Small intestine (tissue), 7 donors: ENCODE data around the gene NAP1L4. TPM values are rescaled to one million over a fixed set of nuclear protein-coding genes. Genes with fewer than 3 reads are reported as not detected.

ENCODE experiments used
- DNase-seq, 2 donors: peaks; one replicate each; pipeline versions ENCODE4 v3.0.0 to v3.0.0-alpha.2; 2013
- FAIRE-seq: peaks from 2 replicates; lab custom pipeline; 2012; peaks lifted over from hg19 to GRCh38; lab: Jason Lieb, UNC
- H3K27ac ChIP-seq, 3 donors: one replicate each; pipeline ENCODE4 v1.5.1; 2013; ENCODE audit warnings: low read length in 2 of 3, mild to moderate bottlenecking in 2 of 3, control low read depth in 1 of 3, inconsistent platforms in 1 of 3, low read depth in 1 of 3, moderate library complexity in 1 of 3
- H3K27me3 ChIP-seq, 3 donors: one replicate each; pipeline ENCODE4 v1.6.1; 2013; ENCODE audit warnings: low read length in 3 of 3, inconsistent platforms in 1 of 3; ENCODE audit not compliant: control insufficient read depth in 3 of 3, insufficient read depth in 3 of 3
- H3K36me3 ChIP-seq, 3 donors: one replicate each; pipeline ENCODE4 v1.6.1; 2013; ENCODE audit warnings: low read length in 3 of 3, inconsistent platforms in 1 of 3, low read depth in 1 of 3, mild to moderate bottlenecking in 1 of 3, moderate library complexity in 1 of 3; ENCODE audit not compliant: control insufficient read depth in 3 of 3, insufficient read depth in 2 of 3
- H3K4me1 ChIP-seq, 3 donors: one replicate each; pipeline ENCODE4 v1.6.1; 2013; ENCODE audit warnings: low read length in 2 of 3, inconsistent platforms in 1 of 3, low read depth in 1 of 3, mild to moderate bottlenecking in 1 of 3, moderate library complexity in 1 of 3; ENCODE audit not compliant: control insufficient read depth in 3 of 3, insufficient read depth in 2 of 3
- H3K4me3 ChIP-seq, 3 donors: one replicate each; pipeline ENCODE4 v1.5.1; 2013; ENCODE audit warnings: low read length in 3 of 3, control low read depth in 1 of 3, inconsistent platforms in 1 of 3, low read depth in 1 of 3, mild to moderate bottlenecking in 1 of 3, moderate library complexity in 1 of 3
- H3K9me3 ChIP-seq, 2 donors: one replicate each; pipeline ENCODE4 v1.6.1; 2013; ENCODE audit warnings: low read depth in 1 of 2, low read length in 1 of 2; ENCODE audit not compliant: control insufficient read depth in 2 of 2, insufficient read depth in 1 of 2
- WGBS, 3 donors: extraction: QIAGEN DNeasy Blood & Tissue Kit; methylation state at CpG; one replicate each; pipeline ENCODE4 v1.1.7; 2013; 5-methylcytosine and 5-hydroxymethylcytosine counted together
- polyA plus RNA-seq, 4 donors: library from polyadenylated mRNA; stranded (reverse) in 3 of 4; unstranded in 1 of 4; fragments of 200-250 nt in 3 of 4; fragments of 120-200 nt in 1 of 4; gene quantifications; one replicate each; pipeline versions ENCODE4 v1.2.1 to v1.2.3, GENCODE V29; 2013
- donor health status: healthy with polysubstance abuse.
- donor health status: control.
- donor health status: control.
- donor health status: Bipolar disorder and iron deficiency.
- donor health status: healthy.

NAP1L4 gene
- polyA plus RNA-seq, 4 donors = 75.1 to 108 (median 84.6) TPM

GRCh38 chr11:2921742-2922493 is 70.2 kb downstream of the NAP1L4 start:
- Histone ChIP-seq H3K36me3 (peaks cover 0 to 21% (median 0%) of the 10 kb centered on the region in 3 donors), H3K27me3 (peaks cover 0 to 5% (median 0%) of the 10 kb centered on the region in 3 donors), H3K9me3 (no peaks in the 10 kb centered on the region), H3K27ac (no peak overlapping the region), H3K4me1 (peaks cover 0 to 16% (median 6%) of the 10 kb centered on the region in 3 donors), H3K4me3 (no peak overlapping the region)
- 89 to 93% (median 91%) methylated on average over 21 to 29 of the region's 29 CpGs for WGBS, 3 donors
- FAIRE-seq (no peak), DNase-seq (no peak)

- 89 to 92% (median 90%) methylated on average over 9 to 13 of the region's 16 CpGs for WGBS, 3 donors
- no peak for FAIRE-seq
Measured at GRCh38 chr11:2921261-2921660, 70.9 kb downstream of the NAP1L4 start.

GRCh38 chr11:2920343-2920742 is 71.8 kb downstream of the NAP1L4 start:
- no peaks in the 10 kb centered on the region for H3K27me3 ChIP-seq
- 90 to 93% (median 92%) methylated on average over 12 of the region's 12 CpGs for WGBS, 3 donors
- H3K4me1 ChIP-seq = peaks cover 0 to 16% (median 5%) of the 10 kb centered on the region in 3 donors
- no peak for DNase-seq
- no peaks in the 10 kb centered on the region for H3K9me3 ChIP-seq
- H3K4me3 ChIP-seq = no peak overlapping the region
- no peak for FAIRE-seq
- H3K27ac ChIP-seq = no peak overlapping the region
- H3K36me3 ChIP-seq = peaks cover 0 to 25% (median 0%) of the 10 kb centered on the region in 3 donors

More at GRCh38 chr11:2921261-2921660, 70.9 kb downstream of the NAP1L4 start:
- Histone ChIP-seq H3K27me3 (peaks cover 0 to under 1% (median 0%) of the 10 kb centered on the region in 3 donors), H3K27ac (no peak overlapping the region), H3K9me3 (no peaks in the 10 kb centered on the region), H3K36me3 (peaks cover 0 to 21% (median 0%) of the 10 kb centered on the region in 3 donors), H3K4me1 (peaks cover 0 to 16% (median 6%) of the 10 kb centered on the region in 3 donors), H3K4me3 (no peak overlapping the region)
- no peak for DNase-seq

- H3K4me1 ChIP-seq = peaks cover 0 to 12% (median 2%) of the 10 kb centered on the region in 3 donors
- no peaks in the 10 kb centered on the region for H3K27me3 ChIP-seq
- peaks cover 0 to 25% (median 0%) of the 10 kb centered on the region in 3 donors for H3K36me3 ChIP-seq
- FAIRE-seq = no peak
- no peak overlapping the region for H3K4me3 ChIP-seq
- WGBS, 3 donors = 91 to 94% (median 92%) methylated on average over 12 to 13 of the region's 13 CpGs
- no peak for DNase-seq
- no peak overlapping the region for H3K27ac ChIP-seq
- H3K9me3 ChIP-seq = no peaks in the 10 kb centered on the region
Measured at GRCh38 chr11:2919837-2920236, 72.3 kb downstream of the NAP1L4 start.

- no peak for DNase-seq
- H3K4me1 ChIP-seq = peaks cover 0 to 11% (median 0%) of the 10 kb centered on the region in 3 donors
- no peaks in the 10 kb centered on the region for H3K27me3 ChIP-seq
- no peak overlapping the region for H3K27ac ChIP-seq
- FAIRE-seq = no peak
- H3K36me3 ChIP-seq = peaks cover 0 to 25% (median 0%) of the 10 kb centered on the region in 3 donors
- H3K4me3 ChIP-seq = no peak overlapping the region
- H3K9me3 ChIP-seq = no peaks in the 10 kb centered on the region
- WGBS, 3 donors = 91 to 95% (median 92%) methylated on average over 9 of the region's 9 CpGs
Measured at GRCh38 chr11:2919188-2919587, 72.9 kb downstream of the NAP1L4 start.

GRCh38 chr11:2917842-2918490 is 74.2 kb downstream of the NAP1L4 start:
- H3K27ac ChIP-seq = no peak overlapping the region
- peaks cover 0 to 25% (median 0%) of the 10 kb centered on the region in 3 donors for H3K36me3 ChIP-seq
- FAIRE-seq (no peak), DNase-seq (no peak)
- 86 to 91% (median 86%) methylated on average over 20 to 25 of the region's 25 CpGs for WGBS, 3 donors
- no peak overlapping the region for H3K4me3 ChIP-seq
- no peaks in the 10 kb centered on the region for H3K9me3 ChIP-seq
- peaks cover 0 to 22% (median 0%) of the 10 kb centered on the region in 3 donors for H3K4me1 ChIP-seq
- no peaks in the 10 kb centered on the region for H3K27me3 ChIP-seq

- no peaks in the 10 kb centered on the region for H3K9me3 ChIP-seq
- DNase-seq (no peak), FAIRE-seq (no peak)
- peaks cover 0 to 27% (median 2%) of the 10 kb centered on the region in 3 donors for H3K4me1 ChIP-seq
- H3K36me3 ChIP-seq = peaks cover 0 to 19% (median 0%) of the 10 kb centered on the region in 3 donors
- no peak overlapping the region for H3K27ac ChIP-seq
- 89 to 92% (median 91%) methylated on average over 11 to 16 of the region's 16 CpGs for WGBS, 3 donors
- H3K4me3 ChIP-seq = no peak overlapping the region
- no peaks in the 10 kb centered on the region for H3K27me3 ChIP-seq
Measured at GRCh38 chr11:2916892-2917645, 75.1 kb downstream of the NAP1L4 start.
